Measurements from ENCODE around the gene RANBP3. TPM values are rescaled to one million over a fixed set of nuclear protein-coding genes. Genes with fewer than 3 reads are reported as not detected.
"Not testable (repeated sequence)": the region's sequence is repeated elsewhere in the genome, so short reads cannot be mapped to it uniquely, and the experiment has no call there.

The RANBP3 gene
- total RNA-seq, 1 donor from 2014 or later, result 20.0 TPM

DNA sequence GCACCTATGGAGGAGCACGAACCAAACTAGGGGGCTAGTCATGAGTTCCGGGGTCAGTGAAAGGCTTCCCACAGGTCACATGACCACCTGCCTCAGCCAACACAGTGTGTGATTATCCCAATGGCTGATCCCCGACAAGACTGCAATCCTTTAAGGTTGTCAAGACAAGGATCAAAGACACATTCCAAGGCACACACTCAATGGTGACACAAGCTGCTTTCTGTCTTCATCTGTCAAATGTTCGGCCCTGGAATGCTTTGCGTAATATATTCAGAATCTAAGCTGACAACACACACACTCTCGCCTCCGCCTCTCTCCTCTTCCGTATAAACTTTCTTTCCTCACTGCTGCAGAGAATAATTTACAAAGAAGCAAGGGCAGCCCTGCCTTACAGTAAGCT lies 11.7 kb downstream of the RANBP3 start:
- no peak for DNase-seq (ENCODE audit: low read depth in 2 of 2)

DNA sequence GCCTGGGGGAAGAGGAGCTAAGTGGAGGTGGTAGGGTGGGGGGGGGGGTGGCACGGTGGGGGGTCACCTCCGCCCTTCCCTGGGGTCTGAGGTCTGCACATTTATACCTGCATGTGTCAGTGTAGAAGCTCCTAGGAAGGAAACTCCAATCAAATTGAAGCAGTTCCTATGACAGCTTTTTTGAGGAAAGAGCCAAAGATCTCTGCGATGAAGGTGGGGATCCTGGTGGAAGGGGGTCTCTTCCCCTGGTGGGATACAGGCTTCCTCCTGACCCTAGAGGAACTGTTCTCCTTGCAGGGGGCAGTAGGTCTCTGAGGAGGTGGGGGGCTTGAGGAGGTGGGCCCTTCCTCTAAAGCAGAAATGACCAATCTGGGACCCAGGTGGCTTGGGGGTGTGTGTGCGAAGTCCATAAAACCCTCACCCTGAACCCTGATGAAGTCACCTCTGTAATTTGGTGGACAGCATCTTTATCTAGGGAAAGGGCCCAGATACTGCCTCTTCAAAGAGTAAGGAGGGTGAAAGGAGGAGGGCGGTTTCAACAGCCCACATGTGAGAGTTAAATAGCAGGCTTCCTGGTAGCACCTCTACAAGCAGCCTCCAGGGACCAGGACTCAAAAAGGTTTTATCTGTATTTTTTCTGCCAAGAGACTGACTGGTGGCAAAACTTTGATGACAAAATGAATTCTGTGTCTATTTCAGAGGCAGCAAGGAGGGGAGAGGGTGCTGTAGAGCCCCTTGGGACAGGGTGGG lies 12.9 kb downstream of the RANBP3 start:
- DNase-seq (ENCODE audit: low read depth in 2 of 2), result no peak

DNA sequence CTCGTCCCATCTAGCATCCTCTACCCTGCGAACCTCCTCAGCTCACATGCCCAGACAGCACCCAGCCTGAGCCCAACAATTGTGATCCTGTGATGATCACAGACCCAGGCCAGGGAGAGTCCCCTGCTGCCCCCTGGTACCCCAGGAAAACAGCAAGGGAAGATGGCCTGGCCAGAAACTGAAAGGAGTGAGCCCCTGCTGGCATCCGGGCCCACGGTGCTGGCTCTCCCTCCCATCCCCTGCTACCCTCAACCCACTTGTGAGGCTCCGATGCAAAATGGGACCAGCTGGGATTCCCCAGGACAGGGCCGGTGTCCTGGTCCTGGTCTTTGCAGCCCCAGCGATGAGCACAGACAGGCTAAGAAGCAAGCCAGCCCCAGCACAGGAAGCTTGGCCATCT lies 14.1 kb downstream of the RANBP3 start:
- no peak for DNase-seq (ENCODE audit: low read depth in 2 of 2)

DNA sequence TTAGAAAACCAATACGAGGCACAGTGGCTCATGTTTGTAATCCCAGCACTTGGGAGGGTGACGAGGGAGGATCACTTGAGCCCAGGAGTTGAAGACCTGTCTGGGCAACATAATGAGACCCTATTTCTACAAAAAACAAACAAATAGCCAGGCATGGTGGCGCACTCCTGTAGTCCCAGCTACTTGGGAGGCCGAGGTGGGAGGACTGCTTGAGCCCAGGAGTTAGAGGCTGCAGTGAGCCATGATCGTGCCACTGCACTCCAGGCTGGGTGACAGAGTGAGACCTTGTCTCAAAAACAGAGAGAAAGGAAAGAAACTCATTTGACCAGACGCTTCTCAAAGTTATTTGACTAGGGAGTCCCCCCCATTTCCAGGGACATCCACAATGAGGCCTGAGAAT lies 14.7 kb downstream of the RANBP3 start:
- DNase-seq (ENCODE audit: low read depth in 2 of 2), result not testable (repeated sequence)

DNA sequence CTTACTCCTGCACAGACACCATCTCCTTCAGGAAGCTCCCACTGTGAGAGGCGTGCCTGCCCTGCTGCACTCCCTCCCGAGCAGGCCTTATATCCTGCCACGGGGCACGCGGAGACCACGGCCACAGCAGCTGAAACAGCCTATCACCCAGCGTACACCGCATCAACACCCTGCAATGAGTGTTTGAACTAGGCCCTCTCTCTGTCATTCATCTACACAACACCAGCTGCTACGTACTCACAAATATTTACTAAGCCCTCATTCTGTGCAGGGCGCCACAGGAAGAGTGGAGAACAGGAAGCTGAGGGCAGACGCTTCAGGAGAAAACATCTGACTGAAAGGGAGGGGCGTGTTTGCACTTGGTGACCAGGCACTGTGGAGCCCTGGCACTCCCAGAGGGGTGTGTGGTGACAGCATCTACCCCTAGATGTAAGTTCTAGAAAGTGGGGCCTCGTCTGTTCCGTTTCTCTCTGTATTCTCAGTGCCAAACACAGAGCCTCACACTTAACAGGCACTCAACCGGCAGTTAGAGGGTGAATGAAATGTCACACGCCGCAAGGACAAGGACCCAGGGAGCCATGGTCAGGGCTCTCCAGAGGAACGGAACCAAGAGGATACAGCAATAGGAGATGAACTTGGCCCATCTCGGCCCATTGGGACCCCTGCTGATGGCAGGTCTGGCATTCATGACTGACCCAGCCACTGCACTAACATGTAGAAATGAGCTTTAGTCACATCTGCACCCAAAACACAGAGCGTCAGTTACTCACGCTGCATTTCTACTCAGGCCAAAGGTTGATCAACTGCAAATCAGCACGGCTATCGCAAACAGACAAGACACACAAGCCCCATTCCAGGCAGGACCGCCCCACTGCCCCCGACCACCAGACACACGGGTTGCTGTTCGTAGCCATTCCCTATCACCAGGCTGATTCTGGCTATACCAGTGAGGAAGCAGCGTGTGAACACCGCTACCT lies 15.7 kb downstream of the RANBP3 start:
- peak; percentile 78 to 95 for DNase-seq (ENCODE audit: low read depth in 2 of 2)

DNA sequence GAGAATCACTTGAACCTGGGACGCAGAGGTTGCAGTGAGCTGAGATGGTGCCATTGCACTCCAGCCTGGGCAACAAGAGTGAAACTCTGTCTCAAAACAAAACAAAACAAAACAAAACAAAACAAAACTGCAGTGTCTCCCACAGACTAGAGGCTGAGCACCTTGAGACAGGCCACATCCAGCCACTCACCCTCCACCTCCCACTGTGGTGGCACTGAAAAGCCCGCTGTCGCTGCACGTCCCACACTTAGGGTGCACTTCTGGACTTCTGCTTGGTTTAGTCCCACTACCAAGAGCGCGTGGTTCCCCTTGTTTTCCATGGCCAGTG lies 16.3 kb downstream of the RANBP3 start:
- DNase-seq (ENCODE audit: low read depth in 2 of 2), result not testable (repeated sequence)

DNA sequence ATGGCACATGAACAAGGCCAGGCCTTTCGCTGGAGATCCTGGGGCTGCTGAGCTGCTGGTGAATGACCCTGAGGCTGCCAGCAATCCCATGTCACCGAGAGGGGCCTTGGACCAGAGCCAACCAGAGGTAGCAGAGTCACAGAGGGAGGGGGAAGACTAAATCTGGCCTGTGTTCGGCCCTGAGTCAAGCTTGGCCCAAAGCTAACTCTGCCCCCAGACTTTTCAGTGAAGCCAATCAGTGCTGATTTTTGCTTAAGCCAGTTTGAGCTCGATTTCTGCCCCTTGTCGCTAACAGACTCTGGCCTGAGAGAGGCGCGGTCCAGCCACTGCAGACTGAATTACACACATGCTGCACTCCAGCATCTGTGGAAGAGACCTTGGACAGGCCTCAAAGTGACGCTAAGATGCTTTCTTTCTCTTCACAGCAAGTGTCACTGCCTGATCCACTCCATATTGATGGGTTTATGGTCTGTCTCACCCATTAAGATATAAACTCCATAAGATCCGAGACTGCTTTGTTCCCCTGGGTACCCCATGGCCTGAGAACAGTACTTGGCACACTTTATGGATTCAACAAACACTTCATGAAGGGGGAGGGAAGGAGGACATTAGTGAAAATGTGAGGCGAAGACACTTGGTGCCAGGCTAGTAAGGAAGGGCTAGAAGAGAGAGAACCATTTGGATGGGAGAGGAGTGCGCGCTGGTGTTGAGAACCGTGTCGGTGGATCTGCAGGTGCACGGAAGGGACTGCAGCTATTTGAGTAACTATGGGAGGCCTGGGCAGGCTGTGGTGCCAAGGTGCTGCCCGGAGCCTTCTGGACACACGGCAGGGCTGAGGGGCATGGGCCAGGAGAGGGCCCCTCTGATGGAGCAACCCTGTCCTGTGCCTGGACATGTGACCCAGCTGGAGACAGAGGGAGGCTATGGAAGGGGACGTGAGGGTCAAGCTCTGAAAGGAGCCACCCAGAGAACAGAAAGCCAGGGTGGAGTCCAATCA lies 17.6 kb downstream of the RANBP3 start:
- peak in 1 of 2 donors; percentile 12 for DNase-seq (ENCODE audit: low read depth in 2 of 2)

DNA sequence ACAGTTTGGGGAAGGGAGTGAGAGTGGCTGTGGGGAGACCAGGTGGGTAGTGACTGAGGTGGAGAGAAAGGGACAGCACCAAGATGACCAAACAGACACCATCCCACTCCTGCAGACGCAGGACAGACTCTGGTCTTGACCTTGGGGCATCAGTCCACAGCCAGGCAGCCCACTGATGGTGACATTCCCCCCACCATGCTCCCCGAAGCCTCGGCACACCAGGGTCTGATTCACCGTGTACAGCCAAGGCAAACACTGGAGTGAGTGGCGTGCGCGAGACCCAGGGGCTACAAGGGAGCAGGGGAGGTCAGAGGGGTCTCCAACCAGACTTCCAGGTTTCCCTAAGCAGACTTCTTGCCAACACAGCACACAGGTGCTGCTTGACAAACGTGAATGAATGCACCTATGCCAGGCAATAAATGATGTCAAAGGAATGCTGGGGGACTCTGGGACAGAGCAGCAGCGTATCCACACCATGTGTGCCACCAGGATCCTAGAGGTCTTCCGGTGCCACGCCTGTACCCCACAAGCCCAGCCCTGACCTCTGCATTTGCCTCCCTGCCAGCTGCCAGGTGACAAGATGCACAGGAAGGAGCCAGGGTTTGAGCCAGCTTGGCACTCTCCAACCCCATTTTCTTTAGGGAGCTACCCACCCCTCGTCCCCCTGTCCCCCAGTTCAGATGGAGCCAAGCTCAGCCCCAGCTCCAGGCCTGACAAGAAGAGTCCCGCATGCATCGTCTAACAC lies 18.5 kb downstream of the RANBP3 start:
- peak in 1 of 2 donors; percentile 21 for DNase-seq (ENCODE audit: low read depth in 2 of 2)

DNA sequence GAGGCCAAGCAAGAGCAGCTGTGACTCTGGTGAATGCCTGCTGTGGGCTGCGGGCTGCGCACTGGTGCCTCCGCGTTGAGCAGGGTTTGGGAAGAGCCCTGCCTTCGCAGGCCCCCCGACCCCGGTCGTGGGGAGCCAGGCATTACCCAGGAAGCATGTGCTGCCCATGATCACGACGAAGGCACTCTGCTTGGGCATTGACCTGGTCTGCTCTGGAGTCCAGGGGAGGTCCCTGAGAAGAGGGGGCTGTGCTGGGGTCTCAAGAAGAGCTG lies 19.2 kb downstream of the RANBP3 start:
- no peak for DNase-seq (ENCODE audit: low read depth in 2 of 2)

DNA sequence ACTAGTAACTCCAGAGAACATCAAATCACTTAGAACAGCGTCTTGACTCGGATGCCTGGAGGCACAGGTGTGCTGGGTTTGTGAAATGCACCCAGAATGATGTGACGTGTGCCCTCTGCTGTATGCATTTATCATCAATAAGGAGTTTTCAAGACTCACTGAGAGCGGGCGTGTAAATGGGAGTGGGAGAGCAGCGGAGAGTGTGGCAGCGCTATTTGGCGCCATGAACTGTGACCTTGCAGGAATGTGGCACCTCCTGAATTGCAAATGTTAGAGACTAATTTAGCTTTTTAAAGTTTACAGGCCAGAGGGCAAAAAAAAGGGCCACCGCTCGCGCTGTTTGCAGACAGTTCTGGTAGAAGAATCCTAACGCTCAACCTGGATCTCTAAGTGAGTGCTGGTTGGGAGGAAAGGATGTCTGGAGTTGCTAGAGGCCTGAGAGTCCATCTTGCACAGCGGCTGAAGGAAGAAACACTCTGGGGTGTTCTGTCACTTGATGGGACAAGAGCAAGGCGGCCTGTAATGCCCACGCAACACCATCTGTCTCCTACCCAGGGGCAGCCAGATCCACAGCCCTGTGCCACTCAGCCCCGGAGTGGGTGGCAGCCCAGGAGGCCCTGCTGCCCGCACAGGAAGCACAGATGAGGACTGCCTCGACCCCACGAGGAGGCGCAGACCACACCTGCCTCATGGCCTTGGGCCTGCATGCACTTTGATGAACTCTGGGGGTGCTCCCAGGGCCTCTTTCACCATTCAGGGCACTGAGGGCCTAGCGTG lies 19.7 kb downstream of the RANBP3 start:
- no peak for DNase-seq (ENCODE audit: low read depth in 2 of 2)

DNA sequence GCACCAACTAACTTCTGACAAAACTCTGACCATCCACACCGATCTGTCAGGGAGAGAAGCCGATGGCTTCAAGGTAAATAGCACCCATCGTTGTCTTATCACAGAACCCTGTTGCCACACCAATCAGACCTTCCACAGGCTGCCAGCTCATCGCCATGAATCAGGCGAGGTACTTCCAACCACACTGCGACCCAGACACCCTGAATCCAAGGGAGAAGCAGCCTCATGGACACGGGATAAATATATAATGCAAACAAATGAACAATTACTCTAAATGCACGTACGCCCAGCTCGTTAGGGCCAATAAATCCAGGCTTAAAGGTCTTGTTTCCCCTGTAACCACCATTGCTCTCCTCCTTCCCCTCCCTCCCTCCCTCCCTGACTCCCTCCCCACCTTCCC lies 20.8 kb downstream of the RANBP3 start:
- no peak for DNase-seq (ENCODE audit: low read depth in 2 of 2)

DNA sequence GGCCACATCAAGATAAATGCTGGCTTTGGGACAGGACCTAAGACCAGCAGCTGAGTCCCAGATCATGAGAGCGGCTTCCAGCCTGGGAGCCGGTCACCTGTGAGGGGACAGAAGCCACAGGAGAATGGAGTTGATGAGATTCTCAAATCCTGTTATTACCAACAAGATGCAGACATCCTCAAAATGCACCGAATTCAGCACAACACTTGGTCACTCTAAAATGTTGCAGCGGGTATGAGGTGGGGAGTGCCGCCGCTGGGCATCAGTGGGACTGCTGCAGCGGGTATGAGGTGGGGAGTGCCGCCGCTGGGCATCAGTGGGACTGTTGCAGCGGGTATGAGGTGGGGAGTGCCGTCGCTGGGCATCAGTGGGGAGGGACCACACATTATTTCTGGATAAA lies 21.2 kb downstream of the RANBP3 start:
- no peak for DNase-seq (ENCODE audit: low read depth in 2 of 2)

DNA sequence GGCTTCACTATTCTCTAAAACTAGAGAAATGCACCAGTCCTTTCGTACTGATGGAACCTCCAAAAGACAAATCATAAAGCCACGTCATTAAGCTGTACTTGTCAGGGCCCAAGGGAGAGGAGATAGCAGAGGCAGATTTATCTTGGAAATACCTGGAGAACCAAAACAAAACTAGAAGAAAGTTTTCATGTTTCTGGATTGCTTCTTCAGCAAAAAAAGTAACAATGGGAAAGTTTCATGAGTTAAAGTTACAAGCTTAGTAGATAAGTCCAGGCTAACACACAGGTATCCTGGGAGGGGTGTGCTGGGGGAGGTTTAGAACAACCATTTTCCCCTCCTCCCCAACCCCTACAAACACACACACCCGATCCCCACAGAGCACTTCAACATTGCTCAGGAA lies 21.6 kb downstream of the RANBP3 start:
- DNase-seq (ENCODE audit: low read depth in 2 of 2), result no peak

DNA sequence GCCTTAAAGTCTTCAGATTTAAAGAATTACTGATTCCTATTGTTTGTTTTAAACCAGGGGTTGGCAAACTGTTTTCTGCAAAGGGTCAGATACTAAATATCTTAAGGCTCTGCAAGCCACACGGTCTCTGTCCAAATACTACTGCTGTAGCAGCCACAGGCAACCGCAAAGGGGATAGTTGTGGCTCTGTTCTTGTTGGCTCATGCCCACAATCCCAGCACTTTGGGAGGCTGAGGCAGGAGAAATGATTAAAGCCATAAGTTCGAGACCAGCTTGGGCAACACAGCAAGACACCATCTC lies 22.4 kb downstream of the RANBP3 start:
- DNase-seq (ENCODE audit: low read depth in 2 of 2), result no peak

DNA sequence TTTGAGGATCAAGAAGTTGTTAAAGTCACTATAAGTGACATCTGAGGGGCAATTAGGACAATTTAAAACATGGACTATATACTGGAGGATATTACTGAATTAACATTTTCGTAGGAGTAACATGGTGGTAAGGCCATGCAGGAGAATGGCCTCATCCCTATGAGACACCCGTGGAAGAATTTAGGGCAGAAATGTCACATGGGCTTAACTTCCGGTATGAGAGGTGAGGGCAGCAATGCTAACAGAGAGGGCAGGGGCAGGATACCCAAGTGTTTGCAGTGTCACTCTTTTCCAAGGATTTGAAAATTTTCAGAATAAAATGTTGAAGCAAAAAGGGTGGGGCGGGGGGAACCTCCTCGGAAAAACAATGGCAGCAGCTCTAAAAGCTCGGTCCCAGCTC lies 23.6 kb downstream of the RANBP3 start:
- no peak for DNase-seq (ENCODE audit: low read depth in 2 of 2)

DNA sequence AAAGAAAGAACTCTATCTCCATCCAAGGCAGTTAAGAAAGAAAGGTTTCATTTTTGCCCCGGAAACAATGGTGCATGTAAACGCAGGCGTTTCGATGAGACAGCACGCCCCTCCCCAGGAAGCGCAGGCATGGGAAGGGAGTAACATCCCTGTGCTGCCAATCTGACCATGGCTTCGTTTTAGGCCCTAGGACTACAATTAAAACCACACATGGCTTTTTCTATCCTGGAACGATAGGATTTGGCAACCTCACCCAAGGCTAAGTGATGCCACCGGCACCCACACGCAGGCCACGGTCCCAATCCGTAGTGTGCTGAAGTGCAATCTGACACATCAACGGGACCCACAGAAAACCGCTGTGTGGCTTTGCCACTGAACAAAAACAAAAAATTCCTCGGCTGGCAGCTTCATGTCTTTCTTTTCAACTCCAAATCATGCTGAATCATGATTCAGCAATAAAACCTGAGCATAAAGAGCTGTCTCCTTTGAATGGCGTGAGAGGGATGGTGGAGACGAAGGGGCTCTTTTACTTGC lies 24.2 kb downstream of the RANBP3 start:
- DNase-seq (ENCODE audit: low read depth in 2 of 2), result peak in 1 of 2 donors; percentile 21

DNA sequence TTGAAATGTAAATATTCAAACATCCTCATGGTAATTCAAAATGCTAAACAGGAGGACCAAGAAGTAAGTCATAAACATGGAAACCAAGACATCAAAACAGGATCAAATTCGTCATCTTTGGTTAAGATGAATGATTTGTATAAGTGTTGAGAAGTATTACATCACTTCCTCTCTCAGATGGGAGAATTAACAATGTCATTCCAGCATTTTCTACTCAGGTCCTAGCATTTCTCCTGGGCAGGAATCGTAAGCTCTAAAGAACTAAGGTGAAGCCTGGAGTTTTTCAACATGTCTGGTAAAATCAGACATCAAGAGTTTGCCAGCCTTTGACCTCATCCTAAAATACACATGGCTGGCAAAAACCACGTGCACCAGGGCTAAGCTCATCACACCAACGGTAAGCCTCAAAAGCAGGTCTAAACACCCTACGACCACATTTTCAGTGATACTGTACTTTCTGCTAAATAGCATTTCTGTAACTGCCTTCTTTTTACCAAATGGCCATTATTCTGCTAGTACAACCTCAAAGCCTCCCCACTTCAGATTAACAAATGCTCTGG lies 24.8 kb downstream of the RANBP3 start:
- peak in 1 of 2 donors; percentile 38 for DNase-seq (ENCODE audit: low read depth in 2 of 2)

DNA sequence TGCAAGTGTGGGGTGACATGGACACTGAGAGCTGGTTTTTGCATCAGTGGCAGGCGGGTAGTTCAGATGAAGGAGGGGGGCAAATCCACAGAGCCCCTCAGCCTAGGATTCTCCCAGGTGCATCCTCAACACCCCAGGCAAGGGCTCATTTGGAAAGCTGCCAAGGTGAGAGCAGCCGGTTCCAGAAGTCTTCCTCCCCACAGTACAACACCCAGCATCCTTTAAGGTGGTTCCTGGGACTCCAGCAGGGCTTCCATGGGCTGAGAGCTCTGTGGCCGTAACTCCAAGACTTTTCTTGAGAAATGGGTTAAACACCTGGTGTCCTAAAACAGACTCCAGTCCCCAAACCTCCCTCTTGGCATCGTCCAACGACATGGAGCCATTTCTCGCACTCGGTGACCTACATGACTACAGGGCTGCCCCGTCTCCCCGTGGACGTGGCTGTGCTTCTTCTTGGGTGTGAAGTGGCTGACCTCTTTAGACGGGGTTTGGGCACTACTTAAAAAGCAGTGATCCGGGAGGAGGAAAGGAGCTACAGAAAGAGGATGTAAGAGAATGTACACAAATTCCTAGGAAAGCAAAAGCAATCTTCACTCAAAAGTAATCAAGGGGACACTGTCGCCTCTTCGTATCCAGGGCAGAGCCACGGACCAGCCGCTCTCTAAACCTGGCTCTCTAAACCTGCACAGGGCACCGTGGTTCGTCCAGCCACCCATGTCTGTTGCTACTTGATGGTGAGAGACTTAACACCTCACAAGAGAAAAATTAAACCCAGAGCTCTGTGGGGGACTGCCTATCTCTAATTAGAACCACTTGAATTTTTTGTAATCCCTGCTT lies 25.5 kb downstream of the RANBP3 start:
- DNase-seq (ENCODE audit: low read depth in 2 of 2), result peak in 1 of 2 donors; percentile 21

DNA sequence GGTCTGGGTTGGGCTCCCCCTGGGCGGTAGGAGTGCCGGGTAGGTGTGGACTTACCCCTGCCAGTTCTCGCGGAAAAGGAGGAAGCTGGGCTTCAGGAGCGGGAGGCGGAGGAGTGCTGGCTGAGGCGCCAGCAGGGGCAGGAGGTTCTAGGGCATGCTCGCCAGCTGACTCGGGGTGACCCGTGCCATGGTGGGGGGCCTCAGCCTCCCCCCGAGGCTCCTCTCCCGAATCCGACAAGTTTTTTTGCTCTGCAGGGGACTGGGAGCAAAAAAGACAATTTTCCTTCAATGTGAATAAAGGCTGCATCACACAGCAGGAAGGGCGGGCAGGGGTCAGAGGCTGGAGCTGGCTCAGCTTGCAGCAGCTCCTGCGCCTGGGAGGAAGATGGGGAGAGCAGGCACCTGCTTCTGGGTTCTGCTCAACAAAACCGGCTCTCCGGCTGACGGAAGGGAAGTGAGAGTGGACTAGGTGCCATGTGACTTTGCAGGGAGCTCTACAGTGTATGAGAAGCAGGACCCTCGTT lies 26.5 kb downstream of the RANBP3 start:
- DNase-seq (ENCODE audit: low read depth in 2 of 2), result no peak
